Measurements from ENCODE around the gene VPS50.
"Not testable (repeated sequence)": the region's sequence is repeated elsewhere in the genome, so short reads cannot be mapped to it uniquely, and the experiment has no call there.

Gene VPS50

DNA sequence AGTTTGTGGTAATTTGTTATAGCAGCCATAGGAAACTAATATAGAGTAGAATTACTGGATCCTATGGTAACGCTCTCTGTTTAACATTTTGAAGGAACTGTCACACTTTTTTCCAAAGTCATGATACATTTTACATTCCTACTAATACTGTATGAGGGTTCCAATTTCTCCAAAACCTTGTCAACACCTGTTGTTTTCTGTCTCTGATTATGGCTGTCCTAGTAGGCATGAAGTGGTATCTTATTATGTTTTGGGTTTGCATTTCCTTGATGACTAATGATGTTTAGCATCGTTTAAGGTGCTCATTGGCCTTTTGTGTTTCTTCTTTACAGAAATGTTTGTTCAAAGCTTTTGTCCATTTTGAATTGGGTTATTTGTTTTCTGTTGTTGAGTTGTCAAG lies 69.6 kb downstream of the VPS50 start:
- Histone ChIP-seq H3K36me3 (ENCODE audit: insufficient read depth, low read length) (no peaks in the 10 kb centered on the region), H3K9me3 (ENCODE audit: low read depth, low read length) (no peaks in the 10 kb centered on the region), H3K4me3 (no peak overlapping the region), H3K27ac (no peak overlapping the region), H3K9ac (ENCODE audit: insufficient read length) (no peak overlapping the region)
- DNase-seq (ENCODE audit: low read depth, low spot score): no peak
- TF ChIP-seq FOXP2 (optimal IDR thresholded peaks at IDR 0.05; ENCODE audit: control extremely low read depth, extremely low read length, insufficient read depth) (no peak), EZH2 (IDR thresholded peaks at IDR 0.05) (no peak), POLR2AphosphoS5 (IDR thresholded peaks at IDR 0.05; ENCODE audit: borderline replicate concordance, low read depth, low read length) (no peak)

DNA sequence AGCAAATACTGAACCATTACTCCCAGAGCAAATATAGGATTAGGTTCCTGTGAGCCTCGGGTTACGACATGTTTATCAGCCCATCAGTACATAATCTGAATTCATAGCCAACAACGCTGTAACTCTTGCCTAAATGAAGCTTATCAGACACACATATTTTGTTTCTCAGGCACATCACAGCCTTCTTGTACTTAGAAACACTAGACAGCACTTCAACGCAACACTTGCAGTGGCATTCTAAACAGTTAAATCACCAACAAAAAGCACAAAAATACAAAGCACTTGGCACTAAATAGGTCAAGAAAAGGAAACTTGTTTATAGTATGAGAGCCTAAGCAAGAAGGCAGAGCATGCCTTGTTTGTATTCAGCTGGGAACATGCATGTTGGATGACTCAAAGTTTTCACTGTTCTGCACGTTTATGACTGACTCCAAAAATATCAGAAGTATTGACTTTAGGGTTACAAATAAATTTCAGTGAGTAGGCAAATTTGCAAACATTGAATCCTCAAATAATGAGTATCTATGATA lies 75.0 kb downstream of the VPS50 start:
- no peaks in the 10 kb centered on the region for H3K9me3 ChIP-seq (ENCODE audit: low read depth, low read length)
- no peaks in the 10 kb centered on the region for H3K36me3 ChIP-seq (ENCODE audit: insufficient read depth, low read length)
- DNase-seq (ENCODE audit: low read depth, low spot score): no peak
- TF ChIP-seq FOXP2 (optimal IDR thresholded peaks at IDR 0.05; ENCODE audit: control extremely low read depth, extremely low read length, insufficient read depth): no peak
- TF ChIP-seq EZH2 (IDR thresholded peaks at IDR 0.05): no peak
- TF ChIP-seq POLR2AphosphoS5 (IDR thresholded peaks at IDR 0.05; ENCODE audit: borderline replicate concordance, low read depth, low read length): no peak
- no peak overlapping the region for H3K9ac ChIP-seq (ENCODE audit: insufficient read length)
- H3K4me3 ChIP-seq: no peak overlapping the region
- H3K27ac ChIP-seq: no peak overlapping the region

DNA sequence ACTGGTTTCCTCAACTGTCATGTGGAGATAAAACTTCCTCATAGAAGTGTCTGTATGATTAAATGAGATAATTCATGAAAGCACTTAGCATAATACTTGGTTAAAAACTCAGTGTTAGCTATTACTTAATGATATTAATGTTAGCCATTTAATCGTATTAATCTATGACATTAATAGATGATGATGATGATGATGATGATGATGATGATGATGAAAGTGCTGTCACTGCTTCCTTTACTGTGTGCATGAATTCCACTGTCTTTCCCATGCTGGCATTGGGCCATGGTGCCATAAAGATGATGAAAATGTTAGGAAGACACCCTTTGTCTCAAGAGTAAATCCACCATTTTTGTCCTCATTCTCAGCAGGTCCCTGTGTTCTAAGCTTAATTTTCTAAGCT lies 75.8 kb downstream of the VPS50 start:
- H3K9me3 ChIP-seq (ENCODE audit: low read depth, low read length): no peaks in the 10 kb centered on the region
- H3K4me3 ChIP-seq: no peak overlapping the region
- TF ChIP-seq POLR2AphosphoS5 (IDR thresholded peaks at IDR 0.05; ENCODE audit: borderline replicate concordance, low read depth, low read length) (no peak), EZH2 (IDR thresholded peaks at IDR 0.05) (no peak), FOXP2 (optimal IDR thresholded peaks at IDR 0.05; ENCODE audit: control extremely low read depth, extremely low read length, insufficient read depth) (no peak)
- H3K9ac ChIP-seq (ENCODE audit: insufficient read length): no peak overlapping the region
- no peaks in the 10 kb centered on the region for H3K36me3 ChIP-seq (ENCODE audit: insufficient read depth, low read length)
- DNase-seq (ENCODE audit: low read depth, low spot score): no peak
- no peak overlapping the region for H3K27ac ChIP-seq

DNA sequence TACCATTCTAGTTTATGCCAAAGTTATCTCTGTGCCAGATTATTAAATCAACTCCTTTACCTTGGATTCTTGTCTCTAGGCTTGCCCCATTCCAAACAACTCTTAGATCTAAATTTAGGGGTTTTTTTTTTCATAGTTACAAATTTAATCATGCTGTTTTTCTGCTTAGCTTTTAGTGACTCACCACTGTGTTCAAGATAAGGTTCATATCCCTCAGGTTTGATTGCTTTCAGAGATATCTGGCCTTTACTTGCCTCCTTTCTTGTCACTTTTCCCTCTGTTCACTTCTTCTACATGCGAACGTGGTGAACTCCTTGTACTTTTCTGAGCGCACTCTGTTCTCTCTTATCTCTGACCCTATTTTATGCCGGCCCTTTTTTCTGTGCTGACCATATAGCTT lies 78.2 kb downstream of the VPS50 start:
- H3K27ac ChIP-seq: no peak overlapping the region
- no peak overlapping the region for H3K9ac ChIP-seq (ENCODE audit: insufficient read length)
- no peak overlapping the region for H3K4me3 ChIP-seq
- H3K9me3 ChIP-seq (ENCODE audit: low read depth, low read length): no peaks in the 10 kb centered on the region
- no peak for DNase-seq (ENCODE audit: low read depth, low spot score)
- no peak for TF ChIP-seq POLR2AphosphoS5 (IDR thresholded peaks at IDR 0.05; ENCODE audit: borderline replicate concordance, low read depth, low read length)
- no peak for TF ChIP-seq EZH2 (IDR thresholded peaks at IDR 0.05)
- no peak for TF ChIP-seq FOXP2 (optimal IDR thresholded peaks at IDR 0.05; ENCODE audit: control extremely low read depth, extremely low read length, insufficient read depth)
- no peaks in the 10 kb centered on the region for H3K36me3 ChIP-seq (ENCODE audit: insufficient read depth, low read length)

DNA sequence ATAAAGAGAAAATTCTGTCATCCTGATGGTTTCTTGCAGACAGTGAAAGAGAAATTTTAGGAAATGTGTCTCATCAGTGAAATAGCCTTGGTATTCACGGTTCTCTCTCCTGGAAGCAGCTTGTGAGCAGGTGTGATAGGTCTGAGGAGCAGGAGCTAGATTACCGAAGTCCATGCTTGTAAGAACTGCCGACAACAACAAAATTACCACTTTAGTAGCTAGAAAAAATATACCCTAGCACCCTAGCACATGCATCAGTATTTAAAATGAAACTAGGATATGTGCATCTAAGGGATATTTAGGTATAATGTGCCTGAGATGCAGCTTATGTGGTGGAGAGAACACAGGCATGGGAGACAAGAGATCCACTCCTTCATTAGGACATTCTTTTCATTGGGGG lies 82.3 kb downstream of the VPS50 start:
- TF ChIP-seq EZH2 (IDR thresholded peaks at IDR 0.05) (no peak), POLR2AphosphoS5 (IDR thresholded peaks at IDR 0.05; ENCODE audit: borderline replicate concordance, low read depth, low read length) (no peak), FOXP2 (optimal IDR thresholded peaks at IDR 0.05; ENCODE audit: control extremely low read depth, extremely low read length, insufficient read depth) (no peak)
- no peaks in the 10 kb centered on the region for H3K36me3 ChIP-seq (ENCODE audit: insufficient read depth, low read length)
- H3K27ac ChIP-seq: no peak overlapping the region
- DNase-seq (ENCODE audit: low read depth, low spot score): no peak
- no peak overlapping the region for H3K9ac ChIP-seq (ENCODE audit: insufficient read length)
- no peaks in the 10 kb centered on the region for H3K9me3 ChIP-seq (ENCODE audit: low read depth, low read length)
- no peak overlapping the region for H3K4me3 ChIP-seq

DNA sequence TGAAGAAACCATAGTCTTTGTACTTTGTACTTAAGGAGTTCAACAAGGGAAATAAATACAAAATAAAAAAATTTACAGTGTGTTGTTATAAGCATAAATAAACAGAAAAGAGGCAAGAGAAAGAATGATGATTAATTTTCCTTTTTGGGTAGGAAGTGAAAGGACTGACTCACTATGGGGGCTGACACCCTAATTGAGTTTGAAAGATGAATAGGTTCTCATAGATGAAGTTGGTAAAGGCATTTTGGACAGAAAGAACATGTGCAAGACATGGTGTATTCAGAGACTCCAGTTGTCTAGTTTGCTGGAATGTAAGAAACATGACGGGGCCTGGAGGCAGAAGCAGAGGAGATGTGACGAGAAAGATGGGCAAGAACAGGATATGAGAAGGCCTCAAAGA lies 83.7 kb downstream of the VPS50 start:
- no peak overlapping the region for H3K27ac ChIP-seq
- H3K9ac ChIP-seq (ENCODE audit: insufficient read length): no peak overlapping the region
- DNase-seq (ENCODE audit: low read depth, low spot score): no peak
- H3K9me3 ChIP-seq (ENCODE audit: low read depth, low read length): no peaks in the 10 kb centered on the region
- H3K36me3 ChIP-seq (ENCODE audit: insufficient read depth, low read length): no peaks in the 10 kb centered on the region
- no peak overlapping the region for H3K4me3 ChIP-seq
- TF ChIP-seq EZH2 (IDR thresholded peaks at IDR 0.05): no peak
- no peak for TF ChIP-seq POLR2AphosphoS5 (IDR thresholded peaks at IDR 0.05; ENCODE audit: borderline replicate concordance, low read depth, low read length)
- no peak for TF ChIP-seq FOXP2 (optimal IDR thresholded peaks at IDR 0.05; ENCODE audit: control extremely low read depth, extremely low read length, insufficient read depth)

DNA sequence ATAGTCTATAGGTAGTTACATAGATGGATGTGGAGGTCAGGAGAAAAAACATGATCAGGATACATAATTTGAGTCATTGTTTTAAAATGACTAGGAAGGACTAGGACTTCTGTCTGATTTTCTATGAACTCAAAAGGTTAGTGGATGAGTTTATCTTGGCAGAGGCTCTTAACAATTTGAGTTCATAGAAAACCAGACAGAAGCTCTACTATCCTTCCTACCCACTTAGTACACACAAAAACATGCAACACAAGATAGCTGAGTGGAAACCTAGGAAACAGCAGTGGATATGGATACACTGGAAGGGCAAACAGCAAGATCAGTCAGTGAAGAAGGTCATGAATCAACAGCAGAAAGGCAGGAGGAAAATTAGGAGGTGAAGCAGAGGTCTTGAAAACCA lies 84.6 kb downstream of the VPS50 start:
- Histone ChIP-seq H3K4me3 (no peak overlapping the region), H3K9me3 (ENCODE audit: low read depth, low read length) (no peaks in the 10 kb centered on the region), H3K27ac (no peak overlapping the region), H3K36me3 (ENCODE audit: insufficient read depth, low read length) (no peaks in the 10 kb centered on the region), H3K9ac (ENCODE audit: insufficient read length) (no peak overlapping the region)
- DNase-seq (ENCODE audit: low read depth, low spot score): no peak
- TF ChIP-seq EZH2 (IDR thresholded peaks at IDR 0.05): no peak
- no peak for TF ChIP-seq POLR2AphosphoS5 (IDR thresholded peaks at IDR 0.05; ENCODE audit: borderline replicate concordance, low read depth, low read length)
- no peak for TF ChIP-seq FOXP2 (optimal IDR thresholded peaks at IDR 0.05; ENCODE audit: control extremely low read depth, extremely low read length, insufficient read depth)

DNA sequence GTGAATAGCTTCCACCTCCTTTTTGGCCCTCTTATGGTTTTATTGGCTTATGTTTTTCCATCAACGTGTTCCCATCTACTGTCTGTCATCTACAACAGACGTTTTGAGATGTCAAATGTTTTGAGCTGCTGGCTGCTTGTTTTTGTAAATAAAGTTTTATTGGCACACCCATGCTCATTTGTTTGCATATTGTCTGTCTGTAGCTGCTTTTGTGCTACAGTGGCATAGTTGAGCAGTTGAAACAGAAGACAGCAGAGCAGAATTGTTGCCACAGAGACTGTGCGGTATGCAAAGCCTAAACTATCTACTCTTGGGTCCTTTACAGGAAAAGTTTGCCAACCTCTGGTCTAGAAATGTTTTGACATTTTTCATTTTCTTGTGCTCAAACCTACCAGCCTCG lies 88.7 kb downstream of the VPS50 start:
- TF ChIP-seq FOXP2 (optimal IDR thresholded peaks at IDR 0.05; ENCODE audit: control extremely low read depth, extremely low read length, insufficient read depth) (no peak), POLR2AphosphoS5 (IDR thresholded peaks at IDR 0.05; ENCODE audit: borderline replicate concordance, low read depth, low read length) (no peak), EZH2 (IDR thresholded peaks at IDR 0.05) (no peak)
- no peak for DNase-seq (ENCODE audit: low read depth, low spot score)
- no peak overlapping the region for H3K27ac ChIP-seq
- H3K36me3 ChIP-seq (ENCODE audit: insufficient read depth, low read length): no peaks in the 10 kb centered on the region
- H3K9ac ChIP-seq (ENCODE audit: insufficient read length): no peak overlapping the region
- H3K9me3 ChIP-seq (ENCODE audit: low read depth, low read length): no peaks in the 10 kb centered on the region
- no peak overlapping the region for H3K4me3 ChIP-seq

DNA sequence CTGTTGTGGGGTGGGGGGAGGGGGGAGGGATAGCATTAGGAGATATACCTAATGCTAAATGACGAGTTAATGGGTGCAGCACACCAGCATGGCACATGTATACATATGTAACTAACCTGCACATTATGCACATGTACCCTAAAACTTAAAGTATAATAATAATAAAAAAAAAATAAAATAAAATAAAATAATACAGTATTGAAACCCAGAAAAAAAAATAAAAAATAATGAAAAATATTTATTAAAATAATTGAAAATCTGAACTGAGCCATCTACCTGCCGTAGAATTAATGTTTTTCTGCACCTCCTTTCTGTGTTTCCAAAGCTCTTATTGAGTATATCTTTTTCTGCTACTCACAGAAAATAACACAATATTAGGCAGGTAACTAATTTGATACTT lies 94.1 kb downstream of the VPS50 start:
- not testable (repeated sequence) for H3K4me3 ChIP-seq; H3K27ac ChIP-seq; H3K9me3 ChIP-seq (ENCODE audit: low read depth, low read length); H3K36me3 ChIP-seq (ENCODE audit: insufficient read depth, low read length); H3K9ac ChIP-seq (ENCODE audit: insufficient read length); DNase-seq (ENCODE audit: low read depth, low spot score)
